SJCRH30 (cell line): Measurements from ENCODE around the gene FOXP4. TPM values are rescaled to one million over a fixed set of nuclear protein-coding genes. Genes with fewer than 3 reads are reported as not detected.
A peak's percentile ranks its signal among the peaks of the same experiment; 100 is the strongest.

ENCODE experiments used
- DNase-seq, 2 experiments: peaks; one replicate each; pipeline ENCODE4 v3.0.0-alpha.2; 2015 to 2020
- H3K27ac ChIP-seq: fragments of 250-450 bp; sonication (Bioruptor Pico); 2 replicates; pipeline ENCODE4 v1.5.1; 2020; ENCODE audit warnings: mild to moderate bottlenecking, moderate library complexity
- H3K27me3 ChIP-seq: fragments of 250-450 bp; sonication (Bioruptor Pico); 2 replicates; pipeline ENCODE4 v1.5.1; 2020; ENCODE audit warnings: mild to moderate bottlenecking, moderate library complexity
- H3K36me3 ChIP-seq: fragments of 250-450 bp; sonication (Bioruptor Pico); 2 replicates; pipeline ENCODE4 v1.5.1; 2020; ENCODE audit warnings: mild to moderate bottlenecking, moderate library complexity
- H3K4me1 ChIP-seq: fragments of 250-450 bp; sonication (Bioruptor Pico); 2 replicates; pipeline ENCODE4 v1.5.1; 2020; ENCODE audit warnings: mild to moderate bottlenecking, moderate library complexity
- H3K4me3 ChIP-seq: fragments of 250-450 bp; sonication (Bioruptor Pico); 2 replicates; pipeline ENCODE4 v1.5.1; 2020; ENCODE audit warnings: mild to moderate bottlenecking, moderate library complexity
- H3K9me3 ChIP-seq: fragments of 250-450 bp; sonication (Bioruptor Pico); replicated peaks from 2 replicates; pipeline ENCODE4 v1.5.1; 2020; ENCODE audit warnings: mild to moderate bottlenecking, moderate library complexity
- total RNA-seq: library from RNA; depleted of rRNA; stranded (reverse); fragments of >200 nt; shearing (Covaris generic); gene quantifications from 2 replicates; pipeline ENCODE4 v1.2.3, GENCODE V29; 2014

The FOXP4 gene
- total RNA-seq, 1 experiment from 2014 or later, result 9.2 TPM

DNA sequence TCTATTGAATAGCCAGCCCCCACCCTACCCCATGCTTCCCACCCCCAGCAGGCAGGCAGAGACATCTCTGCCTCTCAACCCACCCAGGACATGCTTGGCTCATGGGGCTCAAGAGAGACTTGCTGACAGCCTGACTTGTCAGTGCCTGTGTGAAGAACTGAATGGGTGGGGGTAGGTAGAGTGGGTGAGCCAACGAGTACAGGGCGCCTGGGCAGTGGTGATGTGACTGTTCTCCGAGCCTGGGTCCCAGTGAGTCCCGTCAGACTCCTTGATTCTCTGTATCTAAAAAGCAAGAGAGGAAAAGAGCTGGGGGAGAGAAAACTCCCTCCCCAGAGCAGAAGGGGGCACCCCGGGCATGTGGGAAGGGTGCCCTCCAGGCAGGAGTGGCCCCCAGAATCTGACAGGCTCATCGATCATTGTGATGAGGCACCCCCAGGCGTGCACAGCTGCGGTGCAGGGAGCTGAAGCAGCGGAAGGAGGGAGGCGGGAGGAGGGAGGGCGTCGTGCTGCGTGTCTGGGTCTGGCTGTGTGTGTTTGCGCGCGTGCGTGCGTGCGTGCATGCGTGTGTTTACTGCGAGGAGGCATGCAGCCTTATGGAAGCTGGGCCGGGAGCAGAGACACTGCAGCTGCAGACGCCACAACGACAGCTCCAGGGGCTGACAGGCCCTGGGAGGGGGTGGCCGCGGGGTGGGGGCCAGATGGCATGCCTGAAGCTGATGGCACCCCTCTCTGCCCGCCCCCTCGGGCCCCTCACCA, 40.2 kb downstream of the FOXP4 start:
- peaks cover 12% of the 10 kb centered on the region for H3K36me3 ChIP-seq
- peaks cover 30% of the 10 kb centered on the region for H3K4me1 ChIP-seq
- DNase-seq, result no peak
- no peak overlapping the region for H3K4me3 ChIP-seq
- H3K27me3 ChIP-seq, result no peaks in the 10 kb centered on the region
- no peak overlapping the region for H3K27ac ChIP-seq
- no peaks in the 10 kb centered on the region for H3K9me3 ChIP-seq

- H3K9me3 ChIP-seq, result no peaks in the 10 kb centered on the region
- H3K4me1 ChIP-seq, result peaks cover 21% of the 10 kb centered on the region
- no peak for DNase-seq
- H3K27me3 ChIP-seq, result no peaks in the 10 kb centered on the region
- no peak overlapping the region for H3K4me3 ChIP-seq
- peaks cover 12% of the 10 kb centered on the region for H3K36me3 ChIP-seq
- no peak overlapping the region for H3K27ac ChIP-seq
Observed at GRCh38 chr6:41587131-41587879, 41.1 kb downstream of the FOXP4 start.

- Histone ChIP-seq H3K4me1 (peaks cover 16% of the 10 kb centered on the region), H3K36me3 (peaks cover 12% of the 10 kb centered on the region), H3K9me3 (no peaks in the 10 kb centered on the region), H3K27ac (no peak overlapping the region), H3K27me3 (no peaks in the 10 kb centered on the region), H3K4me3 (no peak overlapping the region)
- DNase-seq, result no peak
Observed at GRCh38 chr6:41588111-41588510, 41.9 kb downstream of the FOXP4 start.

DNA sequence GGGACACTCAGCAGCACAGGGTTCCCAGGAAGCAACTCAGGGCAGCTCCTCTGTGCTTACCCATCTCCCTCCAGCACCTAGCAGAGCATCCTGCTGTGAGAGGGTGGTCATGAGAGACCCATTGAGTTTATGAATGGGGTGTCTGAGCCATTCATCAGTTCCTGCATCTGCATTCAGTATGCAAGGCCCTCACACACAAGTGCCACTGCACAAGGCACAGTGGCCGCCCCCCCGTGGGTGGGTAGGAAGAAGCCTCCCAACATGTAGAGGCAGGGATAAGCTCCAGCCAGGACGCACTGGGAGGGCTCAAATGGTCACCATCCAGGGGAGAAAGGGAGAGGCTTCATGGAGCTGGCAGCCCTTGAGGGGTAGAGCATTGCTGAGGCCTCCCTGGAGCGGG, 43.0 kb downstream of the FOXP4 start:
- Histone ChIP-seq H3K9me3 (no peaks in the 10 kb centered on the region), H3K27ac (no peak overlapping the region), H3K4me1 (peaks cover 5% of the 10 kb centered on the region), H3K36me3 (peaks cover 12% of the 10 kb centered on the region), H3K4me3 (no peak overlapping the region), H3K27me3 (no peaks in the 10 kb centered on the region)
- no peak for DNase-seq

- no peak for DNase-seq
- Histone ChIP-seq H3K4me1 (peaks cover 3% of the 10 kb centered on the region; the same call in 1 of the 2 replicates), H3K27me3 (no peaks in the 10 kb centered on the region), H3K36me3 (peaks cover 12% of the 10 kb centered on the region), H3K4me3 (no peak overlapping the region), H3K9me3 (no peaks in the 10 kb centered on the region), H3K27ac (no peak overlapping the region)
Observed at GRCh38 chr6:41589636-41590622, 43.7 kb downstream of the FOXP4 start.

- H3K27ac ChIP-seq, result no peak overlapping the region
- peaks cover 12% of the 10 kb centered on the region for H3K36me3 ChIP-seq
- no peak overlapping the region for H3K4me3 ChIP-seq
Observed at GRCh38 chr6:41591122-41591521, 44.9 kb downstream of the FOXP4 start.

DNA sequence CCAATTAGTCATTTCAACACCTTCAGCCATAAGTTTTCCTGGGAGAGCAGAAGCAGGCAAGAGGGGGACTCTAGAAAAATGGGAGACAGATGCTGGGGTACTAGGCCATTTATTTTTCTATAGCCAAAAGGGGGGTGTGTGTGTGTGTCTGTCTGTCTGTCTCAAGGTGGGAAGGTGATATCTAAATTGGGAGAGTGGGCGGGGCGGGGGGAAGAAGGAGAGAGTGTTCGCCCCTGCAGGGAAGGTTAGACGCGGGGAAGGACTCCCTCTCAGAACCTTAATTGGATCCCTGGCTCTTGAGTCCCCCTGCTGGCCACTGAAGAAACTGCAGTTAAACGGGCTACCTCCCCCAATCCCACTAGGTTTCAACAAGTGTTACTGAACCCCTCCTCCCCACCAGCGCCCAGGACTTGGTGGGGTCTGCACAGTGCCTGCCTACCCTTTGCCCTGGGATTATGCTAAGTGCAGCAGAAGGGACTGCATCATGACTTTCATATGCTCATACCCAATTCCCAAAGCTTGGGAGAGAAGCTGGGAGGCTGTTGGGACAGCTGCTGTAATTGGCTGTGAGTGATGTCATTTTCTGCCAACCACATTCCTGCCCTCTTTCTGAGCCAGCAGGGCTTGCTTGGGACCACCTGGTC, 45.8 kb downstream of the FOXP4 start:
- peaks cover 16% of the 10 kb centered on the region for H3K36me3 ChIP-seq
- H3K27me3 ChIP-seq, result no peaks in the 10 kb centered on the region
- no peak overlapping the region for H3K4me3 ChIP-seq
- peak; percentile 70 to 90 for DNase-seq
- no peak overlapping the region for H3K27ac ChIP-seq
- no peaks in the 10 kb centered on the region for H3K9me3 ChIP-seq
- peaks cover 3% of the 10 kb centered on the region; the same call in 1 of the 2 replicates for H3K4me1 ChIP-seq

More at GRCh38 chr6:41591122-41591521, 44.9 kb downstream of the FOXP4 start:
- Histone ChIP-seq H3K4me1 (peaks cover 3% of the 10 kb centered on the region; the same call in 1 of the 2 replicates), H3K9me3 (no peaks in the 10 kb centered on the region), H3K27me3 (no peaks in the 10 kb centered on the region)
- DNase-seq, result no peak

- Histone ChIP-seq H3K4me3 (no peak overlapping the region), H3K27me3 (no peaks in the 10 kb centered on the region), H3K36me3 (peaks cover 16% of the 10 kb centered on the region), H3K27ac (no peak overlapping the region), H3K9me3 (no peaks in the 10 kb centered on the region), H3K4me1 (peaks cover 3% of the 10 kb centered on the region; the same call in 1 of the 2 replicates)
- no peak for DNase-seq
Observed at GRCh38 chr6:41593406-41593805, 47.2 kb downstream of the FOXP4 start.

- H3K4me3 ChIP-seq, result no peak overlapping the region
- no peaks in the 10 kb centered on the region for H3K27me3 ChIP-seq
- no peaks in the 10 kb centered on the region for H3K9me3 ChIP-seq
- H3K27ac ChIP-seq, result no peak overlapping the region
- H3K4me1 ChIP-seq, result peaks cover 3% of the 10 kb centered on the region; the same call in 1 of the 2 replicates
- peaks cover 12% of the 10 kb centered on the region for H3K36me3 ChIP-seq
- no peak for DNase-seq
Observed at GRCh38 chr6:41593839-41594238, 47.7 kb downstream of the FOXP4 start.

DNA sequence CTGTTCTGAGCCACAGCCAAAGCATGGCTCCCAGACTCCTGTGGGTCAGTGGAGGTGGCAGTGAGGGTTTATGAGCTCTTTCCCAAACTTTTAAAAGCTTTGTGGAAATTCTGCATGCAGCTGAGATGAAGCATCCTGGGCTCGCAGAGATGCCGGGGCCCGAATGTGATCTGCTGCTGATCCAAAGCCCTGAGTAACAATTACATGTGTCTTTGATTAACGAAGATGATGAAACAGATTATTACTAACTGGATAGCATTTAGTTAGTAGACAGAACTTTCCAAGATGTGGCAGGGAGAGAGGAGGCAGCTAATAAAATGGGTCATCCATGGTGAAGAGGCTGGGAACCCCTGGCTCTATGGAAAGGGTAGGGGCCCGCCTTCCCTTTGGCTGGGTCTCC, 48.1 kb downstream of the FOXP4 start:
- Histone ChIP-seq H3K4me1 (peaks cover 3% of the 10 kb centered on the region; the same call in 1 of the 2 replicates), H3K27ac (no peak overlapping the region), H3K36me3 (peaks cover 8% of the 10 kb centered on the region; the same call in 1 of the 2 replicates), H3K4me3 (no peak overlapping the region), H3K9me3 (no peaks in the 10 kb centered on the region), H3K27me3 (no peaks in the 10 kb centered on the region)
- no peak for DNase-seq

DNA sequence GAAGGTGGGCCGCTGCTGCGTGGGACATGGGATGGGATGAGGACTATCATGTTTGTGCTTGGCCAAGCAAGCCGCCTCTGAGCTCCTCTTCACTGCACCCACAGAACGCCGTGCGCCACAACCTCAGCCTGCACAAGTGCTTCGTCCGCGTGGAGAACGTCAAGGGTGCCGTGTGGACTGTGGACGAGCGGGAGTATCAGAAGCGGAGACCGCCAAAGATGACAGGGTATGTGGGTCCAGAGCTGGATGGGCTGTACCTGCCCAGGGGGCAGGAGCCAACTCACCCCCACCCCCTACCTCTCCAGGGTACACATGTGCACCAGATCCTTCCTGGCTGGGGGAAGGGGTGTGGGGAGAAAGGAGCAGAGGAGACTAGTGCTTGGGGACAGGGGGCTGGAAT, 48.6 kb downstream of the FOXP4 start:
- no peaks in the 10 kb centered on the region for H3K27me3 ChIP-seq
- H3K4me1 ChIP-seq, result peaks cover 3% of the 10 kb centered on the region; the same call in 1 of the 2 replicates
- no peak for DNase-seq
- no peak overlapping the region for H3K4me3 ChIP-seq
- H3K9me3 ChIP-seq, result no peaks in the 10 kb centered on the region
- no peak overlapping the region for H3K27ac ChIP-seq
- H3K36me3 ChIP-seq, result peaks cover 8% of the 10 kb centered on the region; the same call in 1 of the 2 replicates

DNA sequence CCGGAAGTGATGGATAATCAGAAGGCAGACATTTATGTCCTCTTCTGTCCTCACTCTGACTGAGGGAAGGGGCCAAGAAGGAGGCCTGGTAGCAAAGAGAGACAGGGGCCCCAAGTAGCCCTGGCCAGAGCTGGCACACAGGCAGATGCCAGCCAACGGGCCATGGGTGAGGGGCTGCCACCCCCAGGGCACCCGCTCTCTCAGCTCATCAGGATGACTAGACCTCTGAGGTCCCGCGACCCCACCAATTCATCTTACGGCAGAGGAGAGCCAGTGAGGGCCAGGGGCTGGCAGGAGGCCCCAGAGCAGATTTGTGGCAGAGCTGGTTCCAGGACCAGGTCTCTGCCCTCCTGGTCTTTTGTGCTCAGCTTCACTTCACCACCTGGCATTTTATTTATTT, 49.0 kb downstream of the FOXP4 start:
- DNase-seq, result no peak
- no peaks in the 10 kb centered on the region for H3K9me3 ChIP-seq
- no peak overlapping the region for H3K4me3 ChIP-seq
- H3K27me3 ChIP-seq, result no peaks in the 10 kb centered on the region
- H3K27ac ChIP-seq, result no peak overlapping the region
- H3K36me3 ChIP-seq, result peaks cover 8% of the 10 kb centered on the region; the same call in 1 of the 2 replicates
- peaks cover 3% of the 10 kb centered on the region; the same call in 1 of the 2 replicates for H3K4me1 ChIP-seq

DNA sequence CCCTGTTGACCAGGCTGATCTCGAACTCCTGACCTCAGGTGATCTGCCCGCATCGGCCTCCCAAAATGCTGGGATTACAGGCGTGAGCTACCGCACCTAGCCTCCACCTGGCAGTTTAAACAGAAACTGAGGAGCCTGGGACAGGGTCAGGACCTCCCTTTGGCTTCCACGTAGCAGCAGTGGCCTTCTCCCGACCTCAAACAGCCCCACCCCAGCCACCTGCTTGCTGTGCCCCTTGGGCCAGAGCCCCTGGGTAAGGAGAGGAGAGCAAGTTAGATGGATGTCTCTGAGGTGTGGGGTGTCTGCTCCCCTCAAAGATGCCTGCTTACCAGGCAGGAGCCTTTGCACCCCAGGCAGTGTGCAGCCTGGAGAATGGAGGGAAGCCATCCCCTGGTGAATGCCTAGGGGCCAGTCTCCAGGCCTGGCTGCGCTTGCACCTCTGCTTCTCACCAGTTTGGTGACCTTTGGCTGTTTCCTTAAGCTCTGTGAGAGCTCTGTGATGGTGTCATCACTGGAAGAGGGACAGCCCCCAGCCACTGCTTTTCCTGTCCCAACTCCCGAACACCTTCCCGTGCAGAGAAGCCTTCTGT, 50.0 kb downstream of the FOXP4 start:
- peaks cover 4% of the 10 kb centered on the region; the same call in 1 of the 2 replicates for H3K36me3 ChIP-seq
- no peak overlapping the region for H3K4me3 ChIP-seq
- H3K27ac ChIP-seq, result no peak overlapping the region
- H3K9me3 ChIP-seq, result no peaks in the 10 kb centered on the region
- peaks cover 3% of the 10 kb centered on the region; the same call in 1 of the 2 replicates for H3K4me1 ChIP-seq
- no peaks in the 10 kb centered on the region for H3K27me3 ChIP-seq
- DNase-seq, result no peak
